Measurements from ENCODE around the gene SEMA6D.
A peak's percentile ranks its signal among the peaks of the same experiment; 100 is the strongest.

Gene SEMA6D

DNA sequence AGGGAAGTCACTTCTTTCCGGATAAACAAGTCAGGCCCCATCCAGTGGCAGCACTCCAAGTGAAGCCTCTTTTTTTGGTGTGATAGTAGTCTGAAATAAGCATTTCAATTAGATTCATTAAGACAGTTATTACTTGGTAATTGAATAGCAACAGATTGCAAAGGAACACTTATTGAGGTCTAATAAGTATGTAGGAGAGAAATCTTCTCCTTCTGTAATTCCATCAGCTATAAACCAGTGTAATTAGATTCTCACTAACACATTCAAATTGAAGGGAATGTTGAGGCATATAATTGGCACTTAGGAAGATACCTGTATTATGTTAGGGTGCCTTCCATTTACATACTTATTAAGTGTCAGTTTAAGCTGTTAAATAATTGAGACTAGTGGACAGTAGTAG is 73.9 kb downstream of the SEMA6D start:
- no peak for DNase-seq

DNA sequence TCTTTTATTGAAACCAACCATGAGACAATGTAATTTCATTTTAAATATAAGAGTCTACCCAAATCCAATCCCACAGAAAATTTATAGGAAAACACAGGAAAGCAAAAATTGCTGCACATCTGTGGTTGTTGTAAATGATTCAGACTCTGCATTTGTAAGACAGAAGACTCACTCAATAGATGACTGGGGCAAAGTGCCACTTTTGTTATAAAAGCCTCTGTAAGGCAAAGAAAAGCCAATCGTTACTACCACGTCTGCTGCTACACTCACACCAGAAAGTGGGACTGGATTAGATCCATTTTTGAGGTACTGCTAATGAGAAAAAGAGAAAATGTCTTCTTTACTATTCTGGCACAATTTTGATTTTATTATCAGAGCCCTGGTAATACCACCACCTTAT is 74.9 kb downstream of the SEMA6D start:
- no peak for DNase-seq

GRCh38 chr15:47794252-47794914 is 77.1 kb downstream of the SEMA6D start:
- peak; percentile 14 for DNase-seq

DNA sequence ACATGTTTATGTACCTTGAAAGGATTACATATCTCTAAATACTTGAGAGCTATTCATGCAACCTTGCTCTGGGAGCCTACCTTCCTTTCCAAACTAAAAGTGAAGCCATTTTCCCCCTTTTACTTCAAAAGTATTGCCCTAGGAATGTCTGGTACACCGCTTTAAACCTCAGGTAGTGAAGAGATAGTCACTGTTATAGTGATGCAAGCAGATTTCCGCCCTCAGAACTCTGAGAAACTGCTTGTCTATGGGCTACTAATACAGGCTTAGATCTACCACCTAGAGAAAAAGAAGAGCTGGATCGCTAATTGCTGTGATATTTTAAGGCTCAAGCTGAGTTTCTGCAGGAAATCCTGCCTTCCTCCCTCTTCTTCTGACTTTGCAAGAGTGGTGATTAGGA is 78.6 kb downstream of the SEMA6D start:
- no peak for DNase-seq

DNA sequence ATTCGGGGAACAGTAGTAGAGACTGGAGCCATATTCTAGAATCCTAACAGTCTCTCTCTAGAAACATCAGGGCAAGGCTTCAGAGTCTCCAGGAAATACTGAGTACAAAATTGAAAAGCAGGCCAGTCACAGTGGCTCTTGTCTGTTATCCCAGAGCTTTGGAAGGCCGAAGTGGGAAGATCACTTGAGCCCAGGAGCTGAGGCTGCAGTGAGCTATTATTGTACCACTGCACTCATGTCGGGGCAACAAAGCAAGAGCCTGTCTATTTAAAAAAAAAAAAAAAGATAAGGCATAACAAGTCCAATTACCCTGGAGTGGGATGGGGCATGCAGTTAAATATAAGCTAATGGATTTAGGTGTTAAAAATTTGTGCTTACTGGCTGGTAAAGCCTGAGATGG is 79.0 kb downstream of the SEMA6D start:
- no peak for DNase-seq

GRCh38 chr15:47796830-47797229 is 79.5 kb downstream of the SEMA6D start:
- DNase-seq = no peak

GRCh38 chr15:47801522-47801921 is 84.2 kb downstream of the SEMA6D start:
- DNase-seq = no peak

GRCh38 chr15:47802216-47802615 is 84.9 kb downstream of the SEMA6D start:
- DNase-seq = no peak

- DNase-seq = no peak
Observed at GRCh38 chr15:47803767-47804166, 86.5 kb downstream of the SEMA6D start.

DNA sequence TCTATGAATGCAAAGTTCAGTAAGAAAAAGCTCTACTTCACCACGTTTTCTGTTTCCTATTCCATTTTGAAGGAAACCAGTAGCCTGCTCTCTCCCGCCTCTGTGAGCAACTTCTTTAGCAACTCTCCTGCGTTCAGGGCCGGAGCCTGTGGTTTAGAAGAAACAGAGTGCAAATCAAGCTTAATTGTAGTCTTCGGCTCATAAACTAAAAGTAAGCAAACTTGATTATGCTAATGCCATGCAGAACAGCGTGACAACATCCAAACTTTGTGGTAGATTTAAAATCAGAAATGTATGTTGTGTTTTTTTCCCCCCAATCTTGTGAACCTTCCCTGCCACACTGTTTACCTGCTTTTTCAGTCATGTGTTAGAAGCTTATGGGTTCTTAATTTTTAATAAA is 87.4 kb downstream of the SEMA6D start:
- no peak for DNase-seq

DNA sequence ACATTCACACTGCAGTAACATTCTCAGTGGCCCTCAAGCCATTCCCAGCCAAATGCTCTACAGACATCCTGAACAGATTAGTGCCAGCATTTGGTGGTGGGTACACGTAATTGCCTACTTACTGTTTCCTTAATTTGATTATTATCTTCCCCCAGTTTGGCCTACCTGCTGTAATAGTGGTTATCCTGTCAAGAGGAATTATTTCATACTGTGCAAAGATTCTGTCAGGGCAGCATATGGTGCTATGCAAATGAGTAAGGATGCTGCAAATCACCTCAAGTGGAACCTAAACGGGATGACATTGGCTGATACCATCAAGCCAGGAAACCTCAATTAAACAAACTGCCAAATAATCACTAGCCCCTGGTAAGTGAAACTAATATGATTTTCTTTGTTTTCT is 88.7 kb downstream of the SEMA6D start:
- DNase-seq = no peak

DNA sequence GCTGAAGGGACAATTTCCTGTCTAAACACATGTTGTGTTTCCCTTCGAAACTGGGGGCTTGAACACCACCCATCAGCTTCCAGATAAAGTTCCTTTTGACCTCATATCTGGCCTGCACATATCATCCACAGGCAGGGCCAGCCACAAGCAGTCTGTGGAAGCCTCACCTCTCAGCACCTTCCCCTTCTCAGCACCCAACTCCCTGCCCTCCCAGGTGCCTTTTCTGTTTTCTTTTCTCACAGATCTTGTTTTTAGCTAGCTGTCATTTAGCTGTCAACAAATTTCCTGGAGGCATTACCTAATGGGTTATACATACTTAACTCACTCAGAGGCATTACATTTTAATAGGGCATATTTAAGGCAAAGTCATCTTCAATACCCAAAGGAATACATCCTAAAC is 93.9 kb downstream of the SEMA6D start:
- no peak for DNase-seq

- no peak for DNase-seq
Observed at GRCh38 chr15:47812470-47812999, 95.2 kb downstream of the SEMA6D start.

DNA sequence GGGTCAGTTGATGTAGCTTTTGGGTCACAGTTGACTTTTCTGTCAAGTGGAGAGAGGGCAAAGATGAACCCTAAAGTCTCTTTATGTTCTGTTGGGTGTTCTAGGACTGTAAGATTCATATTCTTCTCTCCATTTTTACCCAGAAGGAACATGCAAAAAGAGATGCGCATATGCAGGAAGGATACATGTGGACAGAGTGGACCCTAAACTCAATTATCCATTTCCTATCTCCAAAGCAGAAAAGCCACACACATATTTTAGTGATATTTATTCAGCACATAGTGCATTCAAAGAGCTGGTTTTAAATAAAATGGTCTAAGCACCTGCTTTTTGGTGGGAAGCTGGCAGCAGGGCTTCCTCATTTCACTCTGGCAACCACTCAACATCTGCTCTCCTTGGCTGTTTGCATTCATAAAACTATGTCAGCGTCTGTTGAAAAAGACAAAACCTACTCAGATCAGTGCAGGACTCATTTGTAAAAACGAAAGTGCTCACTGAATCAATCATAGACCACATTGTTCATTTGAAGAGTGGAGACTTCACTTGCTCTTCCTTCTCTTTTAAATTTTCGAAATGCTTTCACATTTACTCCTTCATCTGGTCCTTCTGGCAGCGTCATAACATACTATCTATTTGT is 96.6 kb downstream of the SEMA6D start:
- DNase-seq = peak; percentile 40

DNA sequence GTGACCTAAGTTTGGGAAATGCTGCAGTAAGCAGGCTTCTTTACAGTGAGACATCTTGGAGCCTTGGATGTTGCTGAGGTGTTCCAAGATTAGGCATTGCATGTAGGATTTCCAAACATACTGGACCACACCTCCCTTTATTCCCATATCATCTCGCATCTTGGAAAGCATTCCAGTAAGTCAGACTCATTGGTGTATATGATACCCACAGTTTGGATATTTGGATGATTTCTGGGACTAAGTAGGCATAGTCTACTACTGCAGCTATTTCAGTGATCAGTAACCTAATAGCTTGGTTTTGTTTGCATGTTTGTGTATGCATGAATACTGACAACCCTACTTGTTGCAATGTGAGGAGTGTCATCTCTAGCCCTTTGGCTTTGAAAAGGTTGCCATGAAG is 97.3 kb downstream of the SEMA6D start:
- DNase-seq = no peak

- DNase-seq = no peak
Observed at GRCh38 chr15:47817969-47818548, 100.8 kb downstream of the SEMA6D start.

- no peak for DNase-seq
Observed at GRCh38 chr15:47819158-47819557, 101.9 kb downstream of the SEMA6D start.

- no peak for DNase-seq
Observed at GRCh38 chr15:47820057-47820746, 102.9 kb downstream of the SEMA6D start.

DNA sequence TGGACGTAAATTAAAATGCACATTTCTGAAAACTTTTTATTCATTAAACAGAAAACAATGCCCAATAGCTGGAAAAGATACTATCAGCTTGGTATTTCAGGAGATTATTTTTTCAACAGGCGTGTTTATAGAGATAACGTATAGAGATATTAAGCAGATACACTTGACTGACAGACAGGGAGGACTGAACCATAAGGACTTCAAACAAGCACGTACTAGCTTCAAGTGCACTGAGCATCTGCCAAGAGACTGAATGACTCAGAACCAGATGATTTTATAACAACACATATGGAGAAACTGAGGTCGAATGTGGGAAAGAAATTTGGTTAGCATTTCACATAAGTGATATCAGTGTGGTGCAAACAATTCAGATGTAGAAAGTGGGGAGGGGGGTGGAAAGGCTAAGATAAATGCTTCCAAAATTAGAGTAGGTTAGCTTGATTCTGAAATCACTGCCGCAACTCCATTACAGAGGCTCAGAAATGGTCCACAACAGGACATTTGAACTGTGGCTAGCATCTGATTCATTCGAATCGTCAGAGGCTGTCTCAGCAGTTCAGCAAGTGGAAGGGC is 103.5 kb downstream of the SEMA6D start:
- DNase-seq = no peak

DNA sequence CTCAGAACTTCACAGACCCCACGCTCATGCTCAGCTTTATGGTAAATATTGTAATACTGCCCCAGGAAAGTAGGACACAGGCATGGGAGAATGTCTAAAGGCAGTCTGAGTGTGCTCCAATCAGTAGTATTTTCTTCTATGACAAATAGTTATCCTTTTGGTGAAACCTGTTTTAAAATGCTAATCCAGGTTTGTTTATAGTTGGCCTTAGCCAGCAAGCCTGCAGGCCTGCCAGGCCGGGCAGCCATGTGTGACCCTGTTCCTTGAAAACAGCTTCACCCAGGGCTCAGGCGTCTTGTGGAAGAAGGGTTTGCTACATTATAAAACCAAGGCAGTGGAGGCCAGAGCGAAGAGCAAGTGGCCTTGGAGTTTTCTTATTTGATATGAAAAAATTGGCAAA is 104.7 kb downstream of the SEMA6D start:
- DNase-seq = no peak

Measured in RPMI8226 (cell line).